ENCODE data around the gene FAM168A.

The FAM168A gene

GRCh38 chr11:73401217-73401923 is 196.5 kb downstream of the FAM168A start:
- DNase-seq (ENCODE audit: low spot score): no peak

- DNase-seq (ENCODE audit: low spot score): no peak
These were observed 197.6 kb downstream of the FAM168A start for GRCh38 chr11:73400293-73400692.

- no peak for DNase-seq (ENCODE audit: low spot score)
These were observed 198.3 kb downstream of the FAM168A start for GRCh38 chr11:73399636-73400035.

- DNase-seq (ENCODE audit: low spot score): no peak
These were observed 198.7 kb downstream of the FAM168A start for GRCh38 chr11:73399159-73399590.

GRCh38 chr11:73398721-73399120 is 199.2 kb downstream of the FAM168A start:
- no peak for DNase-seq (ENCODE audit: low spot score)

- no peak for DNase-seq (ENCODE audit: low spot score)
These were observed 199.8 kb downstream of the FAM168A start for GRCh38 chr11:73398132-73398526.

GRCh38 chr11:73397468-73398131 is 200.3 kb downstream of the FAM168A start:
- DNase-seq (ENCODE audit: low spot score): no peak

GRCh38 chr11:73396985-73397384 is 200.9 kb downstream of the FAM168A start:
- DNase-seq (ENCODE audit: low spot score): no peak

GRCh38 chr11:73396251-73396930 is 201.5 kb downstream of the FAM168A start:
- DNase-seq (ENCODE audit: low spot score): no peak

GRCh38 chr11:73395297-73396208 is 202.4 kb downstream of the FAM168A start:
- DNase-seq (ENCODE audit: low spot score): no peak

GRCh38 chr11:73394416-73395296 is 203.3 kb downstream of the FAM168A start:
- DNase-seq (ENCODE audit: low spot score): no peak

- peak; percentile 74 for DNase-seq (ENCODE audit: low spot score)
These were observed 204.2 kb downstream of the FAM168A start for GRCh38 chr11:73393479-73394415.

- no peak for DNase-seq (ENCODE audit: low spot score)
These were observed 204.9 kb downstream of the FAM168A start for GRCh38 chr11:73393011-73393380.

GRCh38 chr11:73392108-73393010 is 205.6 kb downstream of the FAM168A start:
- DNase-seq (ENCODE audit: low spot score): no peak

GRCh38 chr11:73391665-73392064 is 206.2 kb downstream of the FAM168A start:
- DNase-seq (ENCODE audit: low spot score): no peak

- DNase-seq (ENCODE audit: low spot score): no peak
These were observed 207.0 kb downstream of the FAM168A start for GRCh38 chr11:73390601-73391565.

- no peak for DNase-seq (ENCODE audit: low spot score)
These were observed 208.0 kb downstream of the FAM168A start for GRCh38 chr11:73389916-73390315.

GRCh38 chr11:73389134-73389525 is 208.8 kb downstream of the FAM168A start:
- DNase-seq (ENCODE audit: low spot score): no peak

All from SW480 (cell line).